GM19328 (cell line): Measurements from ENCODE around the gene CLDN2.
A peak's percentile ranks its signal among the peaks of the same experiment; 100 is the strongest.
"Not testable (repeated sequence)": the region's sequence is repeated elsewhere in the genome, so short reads cannot be mapped to it uniquely, and the experiment has no call there.

ENCODE experiments used
- ATAC-seq: cut with Tn5 transposase; IDR thresholded peaks from one replicate; pipeline ENCODE4 v1.9.1; 2021; ENCODE audit warnings: mild to moderate bottlenecking, moderate library complexity; ENCODE audit not compliant: unreplicated experiment

CLDN2 gene, protein sequence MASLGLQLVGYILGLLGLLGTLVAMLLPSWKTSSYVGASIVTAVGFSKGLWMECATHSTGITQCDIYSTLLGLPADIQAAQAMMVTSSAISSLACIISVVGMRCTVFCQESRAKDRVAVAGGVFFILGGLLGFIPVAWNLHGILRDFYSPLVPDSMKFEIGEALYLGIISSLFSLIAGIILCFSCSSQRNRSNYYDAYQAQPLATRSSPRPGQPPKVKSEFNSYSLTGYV

DNA sequence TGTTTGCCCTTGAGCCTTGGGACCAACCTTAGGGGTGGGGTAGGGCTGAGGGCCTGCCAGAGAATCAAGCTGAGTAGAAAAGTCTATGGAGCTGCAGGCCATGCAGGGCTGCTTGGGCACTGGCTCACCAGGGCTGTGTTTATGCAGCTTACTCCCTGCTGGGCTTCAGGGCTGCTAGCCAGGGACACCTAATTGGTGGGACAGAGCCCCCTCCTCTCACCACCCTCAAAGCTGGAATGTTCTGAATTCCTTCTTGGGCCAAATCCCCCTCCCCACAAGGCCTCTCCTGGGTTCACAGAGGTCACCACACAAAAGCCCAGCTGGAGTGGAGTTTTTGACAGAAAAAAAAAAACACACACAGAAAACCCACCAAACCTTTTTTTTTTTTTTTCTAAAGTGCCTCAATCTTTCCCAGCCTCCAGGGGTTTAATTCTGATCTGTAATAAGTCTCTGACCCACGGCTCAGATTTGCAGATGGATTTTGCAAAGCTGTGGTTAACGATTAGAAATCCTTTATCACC is at the start of gene CLDN2:
CLDN2 (plus strand) TSS at position 471 of the 521 bp plus-strand sequence. CDS start 7,827 bp downstream, outside the sequence.
- no peak for ATAC-seq

DNA sequence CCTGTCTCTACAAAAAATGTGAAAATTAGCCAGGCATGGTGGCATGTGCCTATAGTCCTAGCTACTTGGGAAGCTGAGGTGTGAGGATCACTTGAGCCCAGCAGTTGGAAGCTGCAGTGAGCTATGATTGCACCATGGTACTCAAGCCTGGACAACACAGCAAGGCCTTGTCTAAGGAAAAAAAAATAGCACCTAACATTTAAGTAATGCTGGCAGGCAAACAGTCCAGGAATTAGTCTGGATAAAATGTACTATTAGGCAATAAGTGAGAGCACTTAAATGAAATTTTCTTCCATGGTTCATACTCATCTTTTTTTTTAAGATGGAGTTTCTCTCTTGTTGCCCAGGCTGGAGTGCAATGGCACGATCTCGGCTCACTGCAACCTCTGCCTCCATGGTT is 47.4 kb upstream of the CLDN2 start:
- ATAC-seq, result not testable (repeated sequence)

DNA sequence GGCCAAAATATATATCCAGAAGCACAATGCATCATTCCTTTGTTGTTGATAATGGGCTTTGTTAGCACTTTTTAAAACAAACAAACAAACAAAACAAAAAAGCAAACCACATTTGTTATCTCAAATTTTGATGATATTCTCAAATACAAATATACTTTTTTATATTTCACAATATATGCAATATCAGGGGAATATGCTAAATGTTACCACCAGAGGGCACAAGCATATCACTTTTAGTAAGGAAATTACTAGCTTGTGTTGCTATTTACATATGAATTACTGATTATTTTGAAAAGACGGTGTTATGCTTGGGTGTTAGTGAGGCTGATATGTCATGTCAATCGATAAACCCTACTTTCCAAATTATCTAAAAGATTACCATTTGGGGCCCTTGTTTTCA is 46.1 kb upstream of the CLDN2 start:
- no peak for ATAC-seq

DNA sequence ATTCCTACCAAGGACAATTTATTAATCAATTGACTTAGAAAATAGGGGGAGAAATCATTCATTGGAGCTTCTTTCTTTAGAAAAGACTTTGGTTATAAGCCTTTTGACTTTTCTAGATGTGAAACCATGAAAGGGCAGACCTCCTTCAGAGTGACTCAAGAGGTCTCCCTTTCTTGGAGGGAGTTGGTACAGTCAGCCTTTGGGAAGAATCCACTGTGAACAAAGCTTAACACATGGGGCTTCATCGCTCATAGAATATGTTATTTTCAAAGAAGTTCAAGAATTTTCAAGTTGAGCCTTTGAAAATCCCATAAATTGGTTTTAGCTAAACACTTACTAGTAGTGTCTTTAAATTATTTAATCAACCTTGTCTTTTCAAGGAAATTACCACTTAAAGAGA is 45.1 kb upstream of the CLDN2 start:
- ATAC-seq, result no peak

DNA sequence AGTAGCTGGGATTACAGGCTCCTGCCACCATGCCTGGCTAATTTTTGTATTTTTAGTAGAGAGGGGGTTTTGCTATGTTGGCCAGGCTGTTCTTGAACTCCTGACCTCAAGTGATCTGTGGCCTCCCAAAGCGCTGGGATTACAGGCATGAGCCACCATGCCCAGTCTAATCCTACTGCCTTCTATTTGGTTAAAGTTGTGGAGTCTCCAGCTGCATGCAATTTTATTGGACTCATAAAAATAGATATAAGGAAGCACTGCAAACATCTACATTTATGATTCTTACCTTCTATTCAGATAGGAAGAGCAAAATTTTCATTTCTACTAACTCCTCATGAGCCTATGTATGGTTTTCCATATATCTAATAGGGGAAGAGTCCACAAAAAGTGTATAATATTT is 30.7 kb upstream of the CLDN2 start:
- ATAC-seq, result no peak

DNA sequence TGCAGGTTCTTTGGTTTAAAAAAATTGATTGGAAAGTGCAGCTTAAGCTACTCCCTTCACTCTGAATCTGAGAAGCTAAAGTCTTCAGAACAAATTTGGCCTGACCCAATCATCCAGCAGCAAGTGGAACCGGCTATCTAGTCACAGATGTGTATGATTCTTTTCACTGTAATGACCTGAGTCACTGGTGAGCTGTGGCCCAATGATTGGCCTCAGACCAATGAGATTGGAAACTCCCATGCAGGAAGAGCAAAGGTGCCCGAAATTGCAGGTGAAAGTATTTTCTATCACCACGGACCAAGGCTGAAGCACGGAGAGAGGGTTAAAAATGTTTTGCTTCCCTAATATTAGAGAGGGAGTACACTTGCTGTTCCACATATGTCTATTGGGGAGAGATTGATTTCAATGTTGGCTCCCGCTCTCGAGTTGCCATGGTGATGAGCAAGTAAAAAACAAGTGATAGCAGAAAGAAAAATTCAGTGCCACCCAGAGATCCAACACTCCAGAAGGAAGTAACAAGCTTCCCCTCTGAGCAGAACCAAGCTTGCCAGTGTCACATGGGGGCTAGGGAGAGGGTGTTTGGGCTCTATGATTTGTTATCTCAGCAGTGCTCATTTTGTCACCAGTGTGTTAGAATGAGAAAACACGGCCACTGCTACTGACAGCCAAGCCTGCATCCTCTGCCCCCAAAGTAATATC is 28.3 kb upstream of the CLDN2 start:
- no peak for ATAC-seq

DNA sequence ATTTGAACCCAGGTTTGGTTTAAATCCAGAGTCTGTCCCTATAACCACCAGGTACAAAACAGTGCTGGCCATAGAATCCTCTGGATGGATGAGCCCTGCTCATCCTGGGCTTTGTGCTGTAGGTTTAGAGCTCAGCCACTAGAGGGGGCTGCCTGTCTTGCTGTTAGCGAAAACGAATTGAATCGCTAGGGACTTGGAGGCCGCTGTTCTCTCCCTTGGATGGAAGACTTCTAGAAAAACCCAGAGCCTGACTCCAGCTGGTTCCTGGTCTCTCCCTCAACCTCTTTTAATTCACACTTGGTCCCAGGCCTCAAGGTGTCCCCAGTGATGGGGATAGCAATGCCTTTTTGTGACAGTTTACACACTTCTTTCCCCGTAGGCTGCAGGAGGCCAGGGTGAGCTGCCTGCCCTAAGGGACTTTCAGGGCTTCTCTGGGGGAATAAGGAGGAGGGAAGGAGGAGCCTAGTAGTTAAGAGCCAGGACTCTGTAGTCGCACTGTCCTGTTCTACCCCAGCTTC is 25.8 kb upstream of the CLDN2 start:
- peak; percentile 50 for ATAC-seq

DNA sequence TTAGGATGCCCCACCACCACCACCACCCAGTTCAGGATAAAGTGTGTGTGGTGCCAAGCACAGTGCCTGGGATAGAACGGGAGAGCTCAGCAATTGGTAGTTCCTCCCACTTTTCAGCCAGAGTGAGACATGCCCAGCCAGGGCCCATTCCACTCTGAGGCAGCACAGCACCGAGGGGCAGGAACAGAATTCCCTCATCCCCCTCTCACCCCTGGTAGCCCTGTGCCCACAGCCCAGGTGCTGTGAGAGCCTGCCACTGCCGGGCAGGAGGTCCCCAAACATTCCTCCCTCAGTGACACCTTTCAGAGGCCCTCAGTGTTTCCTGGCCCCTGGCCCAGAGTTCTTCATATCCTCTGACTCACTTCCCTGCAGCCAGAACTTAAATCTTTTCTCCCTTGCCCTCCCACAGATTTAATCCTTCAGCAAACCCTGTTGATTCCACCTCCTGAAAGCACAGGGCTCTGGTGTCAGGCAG is 25.2 kb upstream of the CLDN2 start:
- ATAC-seq, result no peak

DNA sequence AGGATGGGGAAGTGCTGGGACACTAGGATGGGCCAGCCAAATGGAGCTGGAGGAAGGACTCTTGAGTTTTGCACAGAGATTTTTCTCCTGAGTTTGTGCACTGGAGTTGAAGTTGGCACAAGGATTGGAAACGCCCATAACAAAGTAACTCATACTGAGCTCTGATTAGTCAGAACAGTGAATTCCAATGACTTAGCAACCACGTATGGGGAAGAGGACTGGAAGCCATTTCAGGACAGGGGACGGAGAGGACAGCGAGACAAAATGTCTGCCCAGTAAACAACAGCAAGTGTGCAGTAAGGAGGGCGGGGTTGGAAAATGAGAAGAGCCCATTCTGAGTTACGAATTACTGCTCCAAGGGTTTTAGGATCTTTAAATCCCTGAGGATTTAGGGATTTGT is 22.9 kb upstream of the CLDN2 start:
- ATAC-seq, result no peak

DNA sequence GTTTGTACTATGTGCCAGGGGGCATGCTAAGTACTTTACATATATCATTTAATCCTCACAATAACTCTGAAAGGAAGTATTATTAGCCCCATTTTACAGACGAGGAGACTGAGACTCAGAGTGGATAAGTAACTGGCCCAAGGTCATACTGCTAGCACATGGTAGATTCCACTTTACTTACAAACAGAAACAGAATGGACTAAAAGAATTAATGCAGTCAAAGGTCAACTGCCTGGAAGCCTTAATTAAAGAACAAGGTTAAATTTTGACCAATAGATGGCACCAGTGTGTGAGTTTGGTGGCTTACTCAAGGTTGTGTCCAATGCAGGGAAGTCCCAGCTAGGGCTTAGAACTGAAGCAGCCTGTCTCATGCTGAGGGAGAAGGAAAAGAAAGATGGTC is 21.7 kb upstream of the CLDN2 start:
- peak; percentile 56 for ATAC-seq

DNA sequence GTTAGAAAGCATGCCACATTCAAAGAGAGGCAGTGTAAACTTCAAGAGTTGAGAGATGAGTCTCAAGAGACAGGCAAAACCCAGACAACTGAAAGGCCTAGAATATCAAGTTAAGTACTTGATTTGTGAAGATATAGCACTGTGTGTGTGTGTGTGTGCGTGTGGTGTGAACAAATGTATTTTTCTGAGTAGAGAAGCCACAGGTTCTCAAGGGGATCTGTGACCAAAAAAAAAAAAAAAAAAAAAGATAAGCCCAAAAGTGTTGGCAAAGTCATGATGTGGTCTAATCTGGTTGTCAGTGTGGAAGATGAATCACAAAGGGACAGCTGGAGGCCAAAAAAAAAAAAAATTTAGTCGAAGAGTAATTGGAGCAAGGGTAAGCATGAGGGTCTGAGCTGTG is 20.9 kb upstream of the CLDN2 start:
- no peak for ATAC-seq

DNA sequence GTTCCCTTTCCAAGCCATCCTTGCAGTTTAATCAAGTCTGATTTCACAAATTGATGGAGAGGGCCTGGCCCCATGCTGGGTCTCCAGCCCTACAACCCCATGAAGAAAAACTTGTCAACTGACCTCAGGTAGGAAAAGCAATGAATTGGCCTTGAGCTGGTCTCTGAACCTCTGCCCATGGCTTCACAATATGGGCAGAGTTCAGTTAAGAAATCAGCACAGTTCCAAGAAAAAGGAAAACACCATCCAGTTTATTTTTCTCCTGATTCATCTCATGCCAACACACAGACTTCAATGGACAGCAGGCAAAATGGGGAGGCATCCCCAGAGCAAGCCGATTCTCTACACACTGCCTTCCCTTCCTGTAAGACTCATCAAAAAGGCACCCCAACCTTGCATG is 20.4 kb upstream of the CLDN2 start:
- ATAC-seq, result no peak

DNA sequence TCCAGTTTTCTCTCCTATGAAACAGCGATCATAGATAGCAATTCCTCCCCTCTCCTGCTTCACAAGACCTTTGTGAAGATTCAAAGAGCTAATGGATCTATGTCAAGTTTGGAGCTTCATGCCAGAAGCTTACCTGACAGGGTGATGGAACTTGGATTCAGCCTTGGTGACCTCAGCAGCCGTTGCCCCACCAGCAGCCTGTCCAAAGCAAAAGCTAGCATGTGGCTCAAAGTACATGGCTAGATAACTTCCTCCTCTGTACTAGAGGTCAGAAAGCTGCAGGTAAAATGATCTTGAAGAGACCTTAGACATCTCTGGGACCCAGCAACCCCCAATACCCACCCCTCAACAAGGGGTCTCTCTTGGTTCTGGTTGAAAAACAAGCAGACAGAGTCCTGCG is 18.9 kb upstream of the CLDN2 start:
- ATAC-seq, result no peak

DNA sequence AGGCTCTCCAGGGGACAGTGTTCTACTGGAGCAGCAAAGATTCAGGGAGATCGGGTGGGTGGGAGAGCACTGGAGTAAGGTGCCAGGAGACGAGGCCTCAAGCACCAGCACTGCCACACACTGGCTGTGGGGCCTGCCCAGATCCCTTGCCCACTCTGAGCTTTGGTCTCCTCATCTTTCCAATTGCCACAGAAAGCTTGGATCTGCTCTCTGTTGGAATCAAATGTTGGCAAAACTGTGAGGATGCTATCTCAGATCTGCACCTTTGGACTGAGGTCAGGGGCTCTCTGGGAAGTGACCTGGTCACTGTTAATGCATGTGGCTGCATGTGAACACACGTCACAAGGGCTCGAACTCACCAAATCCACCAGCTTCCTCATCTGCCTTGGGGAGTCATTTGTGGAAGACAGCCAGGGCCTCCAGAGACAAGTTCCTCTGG is 18.4 kb upstream of the CLDN2 start:
- no peak for ATAC-seq

DNA sequence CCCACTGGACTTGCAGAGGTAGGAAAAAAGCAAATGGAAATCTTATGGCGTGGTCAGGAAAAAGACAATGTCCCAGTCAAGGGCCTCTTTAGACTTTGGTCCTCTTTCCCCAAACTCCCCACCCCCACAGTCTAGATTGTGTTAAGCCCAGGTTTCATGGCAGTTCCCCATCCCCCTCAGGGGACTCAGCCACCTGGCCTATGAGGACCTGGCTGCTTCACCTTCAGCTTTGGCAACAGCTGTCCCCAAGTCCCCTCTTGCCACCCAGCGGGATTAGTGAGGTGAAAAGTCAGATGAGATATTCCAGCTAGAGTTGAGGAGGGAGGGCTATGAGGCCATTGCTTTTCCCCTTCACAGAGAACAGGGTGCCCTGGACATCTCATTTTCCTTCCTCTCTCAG is 17.5 kb upstream of the CLDN2 start:
- no peak for ATAC-seq

DNA sequence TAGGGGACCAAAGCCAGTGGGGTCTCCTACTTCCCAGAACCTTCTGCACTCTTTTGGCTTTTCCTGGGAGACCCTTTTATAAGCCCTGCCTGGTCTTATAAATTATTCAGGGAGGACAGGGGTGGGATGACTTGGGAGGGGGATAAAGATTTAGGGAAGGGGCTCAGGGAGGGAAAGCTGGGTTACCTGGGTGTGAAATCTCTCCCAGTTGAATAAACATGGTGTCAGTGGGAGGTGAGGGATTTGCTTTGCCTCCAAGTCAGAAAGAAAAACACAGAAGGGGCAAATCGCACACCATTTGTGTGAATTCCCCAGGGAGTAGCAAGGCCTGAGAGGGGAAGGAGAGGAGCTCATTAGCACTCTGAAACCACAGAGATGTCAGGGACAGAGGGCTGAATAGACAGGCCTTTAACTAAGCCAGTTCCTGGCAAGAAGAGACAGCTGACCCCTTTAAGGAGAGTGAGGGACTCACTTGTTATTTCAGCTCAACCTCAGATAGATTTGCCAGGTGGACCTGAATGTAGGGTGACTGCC is 16.8 kb upstream of the CLDN2 start, which contains the start of gene RIPPLY1:
RIPPLY1 (minus strand) TSS at position 51 of the 534 bp plus-strand sequence. CDS start 54 bp downstream, outside the sequence.
- no peak for ATAC-seq

DNA sequence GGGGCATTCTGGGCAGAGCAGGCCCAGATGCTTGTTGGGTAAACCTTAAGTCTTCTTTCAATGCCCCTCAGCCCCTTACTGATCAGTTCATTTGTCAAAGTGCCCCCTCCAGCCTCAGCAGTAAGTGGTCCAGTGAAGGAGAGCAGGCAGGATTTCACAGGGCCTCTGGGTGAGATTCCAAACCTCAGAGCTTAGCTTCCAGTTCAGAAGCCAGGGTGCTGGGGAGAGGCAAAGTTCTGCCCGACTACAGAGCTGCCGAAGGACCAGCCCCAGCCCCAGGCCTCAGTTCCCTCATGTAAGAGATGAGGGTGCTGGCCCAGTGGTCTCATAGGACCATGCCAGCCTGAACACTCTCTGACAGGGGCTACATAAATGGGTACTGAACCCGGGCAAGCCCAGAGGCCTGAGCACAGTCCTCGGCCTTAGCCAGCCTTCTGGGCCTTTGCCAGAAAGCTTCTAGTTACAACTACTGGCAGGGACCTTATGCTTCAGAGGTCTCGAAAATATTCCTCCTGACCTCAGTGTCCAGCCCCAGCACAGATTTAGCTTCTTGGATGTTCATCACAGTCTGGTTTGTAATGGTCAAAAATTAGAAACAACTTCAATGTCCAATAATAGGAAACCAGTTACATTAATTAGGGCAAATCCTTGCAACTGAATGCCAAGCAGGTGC is 16.2 kb upstream of the CLDN2 start:
- no peak for ATAC-seq

DNA sequence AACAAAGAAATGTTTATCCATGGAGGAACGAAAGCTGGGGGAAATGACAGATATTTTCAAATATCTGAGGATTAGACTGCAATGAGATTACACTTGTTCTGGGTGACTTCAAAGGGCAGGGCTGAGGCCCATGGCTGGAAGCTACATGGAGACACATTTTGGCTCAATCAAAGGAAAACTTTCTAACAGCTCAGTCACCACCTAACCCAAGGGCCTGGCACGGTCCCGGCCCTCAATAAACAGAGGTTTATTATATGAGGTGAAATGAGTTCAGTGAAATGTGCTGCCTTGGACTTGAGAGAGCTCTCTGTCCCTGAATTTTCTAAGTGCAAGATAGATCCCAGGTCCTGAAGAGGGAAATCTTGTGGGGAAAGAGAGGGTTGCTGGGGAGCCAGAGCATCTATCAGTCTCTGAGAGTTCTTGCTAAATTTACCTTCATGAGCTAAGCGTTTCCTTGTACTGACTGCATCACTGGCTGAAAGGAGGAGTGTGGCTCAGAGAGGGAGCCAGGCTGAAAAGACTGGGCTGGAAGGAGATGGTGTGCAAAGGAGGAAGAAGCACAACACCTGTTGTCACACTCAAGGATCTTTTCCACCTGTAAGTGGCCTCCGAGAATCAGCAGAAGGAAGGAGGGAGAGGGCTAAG is 15.0 kb upstream of the CLDN2 start:
- ATAC-seq, result no peak

DNA sequence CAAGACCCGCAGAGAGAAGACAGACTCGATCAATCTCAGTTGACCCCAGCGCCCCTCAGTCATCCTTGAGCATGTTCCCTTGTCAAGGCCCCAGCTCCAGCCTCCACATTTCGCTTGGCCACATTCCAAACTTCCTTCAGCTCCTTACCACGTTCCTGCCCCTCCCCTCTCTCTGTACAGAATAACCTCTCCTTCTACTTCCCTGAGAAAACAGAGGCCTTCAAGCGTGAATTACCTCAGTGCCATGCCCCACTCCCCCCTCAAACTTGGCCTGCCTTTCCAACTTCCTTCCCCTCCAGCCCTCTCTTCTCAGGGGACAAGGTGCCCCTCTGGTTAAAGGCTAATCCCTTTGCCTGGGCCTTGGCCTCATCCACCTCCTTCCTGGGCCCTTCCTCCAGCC is 13.8 kb upstream of the CLDN2 start:
- no peak for ATAC-seq

DNA sequence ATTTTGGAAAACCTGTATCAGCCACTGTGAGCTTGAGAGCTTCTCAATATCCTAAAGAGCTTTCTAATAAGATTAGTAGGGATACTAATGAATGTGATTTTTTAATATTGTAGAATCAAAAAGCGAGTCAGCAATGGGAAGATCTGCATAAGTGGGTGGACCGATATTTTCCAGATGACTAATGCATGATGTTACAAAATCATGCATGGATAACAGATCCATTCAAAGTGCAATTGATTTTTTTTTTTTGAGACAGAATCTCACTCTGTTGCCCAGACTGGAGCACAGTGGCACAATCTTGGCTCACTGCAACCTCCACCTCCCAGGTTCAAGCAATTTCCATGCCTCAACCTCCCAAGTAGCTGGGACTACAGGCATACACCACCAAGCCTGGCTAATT is 7.3 kb upstream of the CLDN2 start:
- ATAC-seq, result no peak
